ENCODE data around the gene PFDN2. TPM values are rescaled to one million over a fixed set of nuclear protein-coding genes. Genes with fewer than 3 reads are reported as not detected.

PFDN2 gene
- total and polyA plus RNA-seq, 9 donors, result 18.1 to 94.4 (median 48.1) TPM

- intact Hi-C loops (cut with DNase I), result no loop called here
- 91 to 97% (median 94%) methylated on average over 4 of the region's 4 CpGs for WGBS, 3 donors
These were observed 56.4 kb downstream of the PFDN2 start for GRCh38 chr1:161061419-161061818.

GRCh38 chr1:161059293-161059692 lies 58.5 kb downstream of the PFDN2 start:
- no peak for DNase-seq
- Histone ChIP-seq H3K9me3 (no peaks in the 10 kb centered on the region), H3K36me3 (no peaks in the 10 kb centered on the region), H3K4me1 (ENCODE audit: insufficient read depth) (no peaks in the 10 kb centered on the region), H3K27me3 (no peaks in the 10 kb centered on the region), H3K27ac (no peak overlapping the region), H3K4me3 (no peak overlapping the region)
- TF ChIP-seq CTCF (IDR thresholded peaks at IDR 0.05) (no peak), POLR2A (IDR thresholded peaks at IDR 0.05) (no peak), EP300 (IDR thresholded peaks at IDR 0.05) (no peak)
- intact Hi-C loops (cut with DNase I), result no loop called here
- 43 to 71% (median 56%) methylated on average over 6 of the region's 6 CpGs for WGBS, 3 donors

More at GRCh38 chr1:161061419-161061818, 56.4 kb downstream of the PFDN2 start:
- no peak overlapping the region for H3K4me3 ChIP-seq
- no peaks in the 10 kb centered on the region for H3K36me3 ChIP-seq
- no peak overlapping the region for H3K27ac ChIP-seq
- no peak for TF ChIP-seq POLR2A (IDR thresholded peaks at IDR 0.05)
- TF ChIP-seq EP300 (IDR thresholded peaks at IDR 0.05), result no peak
- no peak for TF ChIP-seq CTCF (IDR thresholded peaks at IDR 0.05)
- H3K4me1 ChIP-seq (ENCODE audit: insufficient read depth), result no peaks in the 10 kb centered on the region
- no peaks in the 10 kb centered on the region for H3K27me3 ChIP-seq
- no peak for DNase-seq
- H3K9me3 ChIP-seq, result no peaks in the 10 kb centered on the region

- H3K4me3 ChIP-seq, result no peak overlapping the region
- no peaks in the 10 kb centered on the region for H3K9me3 ChIP-seq
- WGBS, 3 donors, result 75 to 90% (median 78%) methylated on average over 7 of the region's 7 CpGs
- intact Hi-C loops (cut with DNase I), result no loop called here
- H3K27ac ChIP-seq, result no peak overlapping the region
- DNase-seq, result no peak
- H3K4me1 ChIP-seq (ENCODE audit: insufficient read depth), result no peaks in the 10 kb centered on the region
- H3K36me3 ChIP-seq, result no peaks in the 10 kb centered on the region
- no peaks in the 10 kb centered on the region for H3K27me3 ChIP-seq
- TF ChIP-seq CTCF (IDR thresholded peaks at IDR 0.05) (no peak), POLR2A (IDR thresholded peaks at IDR 0.05) (no peak), EP300 (IDR thresholded peaks at IDR 0.05) (no peak)
These were observed 63.0 kb downstream of the PFDN2 start for GRCh38 chr1:161054805-161055204.

- intact Hi-C loops (cut with DNase I), result no loop called here
- WGBS, 3 donors, result 79 to 82% (median 79%) methylated on average over 3 to 4 of the region's 4 CpGs
- no peak for DNase-seq
- no peak for TF ChIP-seq CTCF (IDR thresholded peaks at IDR 0.05)
- TF ChIP-seq POLR2A (IDR thresholded peaks at IDR 0.05), result no peak
- TF ChIP-seq EP300 (IDR thresholded peaks at IDR 0.05), result no peak
- Histone ChIP-seq H3K9me3 (no peaks in the 10 kb centered on the region), H3K36me3 (no peaks in the 10 kb centered on the region), H3K27me3 (no peaks in the 10 kb centered on the region), H3K4me1 (ENCODE audit: insufficient read depth) (no peaks in the 10 kb centered on the region), H3K4me3 (no peak overlapping the region), H3K27ac (no peak overlapping the region)
These were observed 63.6 kb downstream of the PFDN2 start for GRCh38 chr1:161054232-161054631.
